Measurements from ENCODE around the gene LKAAEAR1. TPM values are rescaled to one million over a fixed set of nuclear protein-coding genes. Genes with fewer than 3 reads are reported as not detected.

Gene LKAAEAR1
- total RNA-seq, 1 donor from 2014 or later, result not detected

DNA sequence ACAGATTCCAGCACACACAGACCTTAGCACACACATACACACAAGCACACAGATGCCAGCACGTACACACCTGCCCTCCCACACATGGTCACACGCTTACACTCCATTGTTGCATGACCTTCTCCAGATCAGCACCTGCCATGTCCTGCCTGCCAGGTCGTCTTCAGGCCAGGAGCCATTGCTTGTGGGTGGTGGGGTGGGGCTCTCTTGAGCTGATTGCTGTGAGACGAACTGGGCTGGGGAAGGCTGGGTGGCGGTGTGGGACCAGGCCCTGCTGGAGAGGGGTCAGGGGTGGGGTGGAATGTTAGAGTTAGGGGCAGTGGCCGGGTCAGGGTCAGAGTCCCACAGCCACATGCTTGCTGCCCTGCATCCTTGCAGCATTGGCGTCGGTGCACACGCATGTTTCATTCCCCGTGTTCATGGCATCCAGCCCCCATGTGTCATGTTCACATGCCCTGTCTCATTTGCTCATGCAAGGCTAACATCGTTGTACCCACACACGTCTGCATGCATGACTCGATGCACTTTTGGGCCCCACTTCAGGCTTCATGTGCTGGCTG lies 29.7 kb upstream of the LKAAEAR1 start:
- peaks cover 6% of the 10 kb centered on the region for H3K27me3 Mint-ChIP-seq (ENCODE audit: unreplicated experiment)
- no peaks in the 10 kb centered on the region for H3K36me3 Mint-ChIP-seq (ENCODE audit: low read depth, unreplicated experiment)
- no peak overlapping the region for H3K4me3 Mint-ChIP-seq (ENCODE audit: unreplicated experiment)
- no peak for DNase-seq (ENCODE audit: low spot score)
- no peaks in the 10 kb centered on the region for H3K4me1 Mint-ChIP-seq (ENCODE audit: unreplicated experiment)
- H3K9me3 Mint-ChIP-seq (ENCODE audit: unreplicated experiment), result no peaks in the 10 kb centered on the region
- no peak overlapping the region for H3K27ac Mint-ChIP-seq (ENCODE audit: unreplicated experiment)
- TF ChIP-seq, protein P1, sequence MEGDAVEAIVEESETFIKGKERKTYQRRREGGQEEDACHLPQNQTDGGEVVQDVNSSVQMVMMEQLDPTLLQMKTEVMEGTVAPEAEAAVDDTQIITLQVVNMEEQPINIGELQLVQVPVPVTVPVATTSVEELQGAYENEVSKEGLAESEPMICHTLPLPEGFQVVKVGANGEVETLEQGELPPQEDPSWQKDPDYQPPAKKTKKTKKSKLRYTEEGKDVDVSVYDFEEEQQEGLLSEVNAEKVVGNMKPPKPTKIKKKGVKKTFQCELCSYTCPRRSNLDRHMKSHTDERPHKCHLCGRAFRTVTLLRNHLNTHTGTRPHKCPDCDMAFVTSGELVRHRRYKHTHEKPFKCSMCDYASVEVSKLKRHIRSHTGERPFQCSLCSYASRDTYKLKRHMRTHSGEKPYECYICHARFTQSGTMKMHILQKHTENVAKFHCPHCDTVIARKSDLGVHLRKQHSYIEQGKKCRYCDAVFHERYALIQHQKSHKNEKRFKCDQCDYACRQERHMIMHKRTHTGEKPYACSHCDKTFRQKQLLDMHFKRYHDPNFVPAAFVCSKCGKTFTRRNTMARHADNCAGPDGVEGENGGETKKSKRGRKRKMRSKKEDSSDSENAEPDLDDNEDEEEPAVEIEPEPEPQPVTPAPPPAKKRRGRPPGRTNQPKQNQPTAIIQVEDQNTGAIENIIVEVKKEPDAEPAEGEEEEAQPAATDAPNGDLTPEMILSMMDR (IDR thresholded peaks at IDR 0.05; ENCODE audit: unreplicated experiment), result no peak

DNA sequence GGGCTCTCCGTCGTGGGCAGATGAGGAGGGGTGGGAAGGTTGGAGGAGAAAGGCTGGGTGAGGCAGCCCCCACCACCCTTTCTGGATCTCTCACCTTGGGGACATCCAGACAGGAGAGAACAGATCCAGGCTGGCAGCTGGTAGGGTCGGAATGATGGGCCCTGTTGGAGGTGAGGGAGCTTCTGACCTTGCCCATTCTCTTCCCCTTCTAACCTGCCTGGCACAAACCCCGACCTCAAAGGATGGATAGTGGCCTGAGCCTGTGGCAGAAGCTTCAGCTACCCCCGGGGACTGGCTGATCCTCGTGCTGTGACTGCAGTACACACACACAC lies 29.2 kb upstream of the LKAAEAR1 start:
- DNase-seq (ENCODE audit: low spot score), result no peak
- TF ChIP-seq, protein P1 (IDR thresholded peaks at IDR 0.05; ENCODE audit: unreplicated experiment), result no peak
- peaks cover 6% of the 10 kb centered on the region for H3K27me3 Mint-ChIP-seq (ENCODE audit: unreplicated experiment)
- no peak overlapping the region for H3K27ac Mint-ChIP-seq (ENCODE audit: unreplicated experiment)
- H3K9me3 Mint-ChIP-seq (ENCODE audit: unreplicated experiment), result no peaks in the 10 kb centered on the region
- H3K4me3 Mint-ChIP-seq (ENCODE audit: unreplicated experiment), result no peak overlapping the region
- no peaks in the 10 kb centered on the region for H3K4me1 Mint-ChIP-seq (ENCODE audit: unreplicated experiment)
- no peaks in the 10 kb centered on the region for H3K36me3 Mint-ChIP-seq (ENCODE audit: low read depth, unreplicated experiment)

DNA sequence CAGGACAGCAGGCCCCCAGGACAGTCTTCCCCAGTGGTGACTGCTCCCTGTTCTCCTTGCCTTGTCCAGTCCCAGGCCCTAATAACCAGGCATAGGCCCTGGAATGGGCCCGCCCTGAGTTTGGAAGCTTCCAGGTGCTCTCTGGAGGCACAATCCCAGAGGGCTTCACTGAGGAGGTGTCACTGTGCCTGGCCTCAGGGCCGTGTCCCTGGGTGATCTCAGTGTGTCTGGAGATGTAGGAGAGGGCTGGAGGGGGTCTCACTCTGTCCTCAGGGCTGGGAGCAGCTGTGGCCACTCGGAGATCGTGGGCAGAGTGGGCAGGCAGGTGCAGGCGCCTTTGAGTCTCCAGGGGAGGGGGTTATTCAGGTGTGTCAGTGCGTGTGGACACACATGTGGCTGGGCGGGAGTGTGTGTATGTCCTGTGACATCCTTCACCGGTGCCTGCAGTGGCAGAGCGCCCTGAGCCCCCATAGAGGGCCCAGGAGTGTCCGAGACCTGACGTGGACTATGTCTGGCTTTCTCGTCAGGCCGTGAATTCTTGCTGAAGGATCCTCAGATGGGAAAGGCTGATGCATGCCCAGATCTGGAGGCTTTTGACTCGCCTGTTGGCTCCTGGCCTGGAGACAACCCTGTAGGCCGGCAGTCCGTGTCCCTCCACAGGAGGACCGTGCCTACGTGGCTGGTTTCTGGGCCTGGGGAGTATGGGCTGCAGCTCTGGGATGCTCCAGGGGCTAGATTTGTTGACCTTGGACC lies 28.7 kb upstream of the LKAAEAR1 start:
- H3K27me3 Mint-ChIP-seq (ENCODE audit: unreplicated experiment), result peaks cover 6% of the 10 kb centered on the region
- H3K27ac Mint-ChIP-seq (ENCODE audit: unreplicated experiment), result no peak overlapping the region
- H3K4me1 Mint-ChIP-seq (ENCODE audit: unreplicated experiment), result no peaks in the 10 kb centered on the region
- no peak overlapping the region for H3K4me3 Mint-ChIP-seq (ENCODE audit: unreplicated experiment)
- TF ChIP-seq, protein P1 (IDR thresholded peaks at IDR 0.05; ENCODE audit: unreplicated experiment), result no peak
- H3K9me3 Mint-ChIP-seq (ENCODE audit: unreplicated experiment), result no peaks in the 10 kb centered on the region
- no peak for DNase-seq (ENCODE audit: low spot score)
- H3K36me3 Mint-ChIP-seq (ENCODE audit: low read depth, unreplicated experiment), result no peaks in the 10 kb centered on the region

DNA sequence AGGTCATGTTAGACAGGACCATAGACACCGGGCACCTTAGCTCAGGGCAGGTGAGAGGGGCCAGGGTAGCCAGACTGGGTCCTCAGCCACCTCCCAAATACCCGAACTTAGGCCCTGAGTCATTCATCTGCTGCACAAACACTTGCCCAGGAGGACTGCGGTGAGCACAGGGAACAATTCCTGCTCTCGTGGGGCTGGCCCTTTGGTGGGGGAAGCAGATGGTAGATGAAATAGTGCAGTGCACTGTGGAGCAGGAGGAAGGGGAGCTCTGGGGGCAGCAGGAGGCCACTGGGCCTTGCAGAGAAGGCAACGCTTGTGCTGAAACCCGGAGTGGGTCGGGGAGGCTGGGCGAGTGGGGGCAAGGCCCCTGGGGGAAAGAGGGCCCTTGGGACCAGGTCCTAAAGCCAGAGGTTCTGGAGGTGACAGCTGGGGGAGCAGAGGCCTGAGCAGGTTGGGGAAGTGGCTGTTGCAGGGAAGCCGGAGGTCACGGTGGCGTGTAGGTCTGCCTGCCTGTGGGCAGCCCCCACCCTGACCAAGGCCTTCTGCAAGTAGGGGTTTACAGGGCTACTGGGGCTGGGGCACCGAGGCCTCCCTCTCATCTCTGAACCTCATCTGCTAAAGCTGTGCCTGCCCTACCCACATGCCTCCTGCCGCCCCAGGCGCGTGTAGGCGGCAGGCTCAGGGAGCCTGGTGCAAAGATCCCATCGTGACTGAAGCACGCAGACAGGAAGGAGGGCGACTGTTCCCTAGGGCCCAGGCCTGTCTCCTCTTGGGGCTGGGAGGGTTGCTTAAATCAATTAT lies 27.8 kb upstream of the LKAAEAR1 start:
- TF ChIP-seq, protein P1 (IDR thresholded peaks at IDR 0.05; ENCODE audit: unreplicated experiment), result no peak
- H3K27ac Mint-ChIP-seq (ENCODE audit: unreplicated experiment), result no peak overlapping the region
- H3K9me3 Mint-ChIP-seq (ENCODE audit: unreplicated experiment), result no peaks in the 10 kb centered on the region
- peaks cover 6% of the 10 kb centered on the region for H3K27me3 Mint-ChIP-seq (ENCODE audit: unreplicated experiment)
- no peak for DNase-seq (ENCODE audit: low spot score)
- no peaks in the 10 kb centered on the region for H3K36me3 Mint-ChIP-seq (ENCODE audit: low read depth, unreplicated experiment)
- H3K4me1 Mint-ChIP-seq (ENCODE audit: unreplicated experiment), result no peaks in the 10 kb centered on the region
- H3K4me3 Mint-ChIP-seq (ENCODE audit: unreplicated experiment), result no peak overlapping the region
